Neural crest cell (in vitro differentiated cells): Measurements from ENCODE around the gene TTLL10. TPM values are rescaled to one million over a fixed set of nuclear protein-coding genes. Genes with fewer than 3 reads are reported as not detected.
"Not testable (repeated sequence)": the region's sequence is repeated elsewhere in the genome, so short reads cannot be mapped to it uniquely, and the experiment has no call there.

ENCODE experiments used
- DNase-seq: peaks from one replicate; pipeline ENCODE4 v3.0.0; 2021; ENCODE audit warnings: low read depth, mixed read lengths, low spot score
- H3K27ac Mint-ChIP-seq: one replicate; pipeline ENCODE4 v1.8.0; 2021; ENCODE audit warnings: mild to moderate bottlenecking, mixed read lengths; ENCODE audit not compliant: unreplicated experiment
- H3K27me3 Mint-ChIP-seq: 2 replicates; pipeline ENCODE4 v1.8.0; 2021; ENCODE audit warnings: low read depth, mild to moderate bottlenecking, mixed read lengths
- H3K36me3 Mint-ChIP-seq: 2 replicates; pipeline ENCODE4 v1.8.0; 2021; ENCODE audit warnings: low read depth, mild to moderate bottlenecking, mixed read lengths
- H3K4me1 Mint-ChIP-seq: 2 replicates; pipeline ENCODE4 v1.8.0; 2021; ENCODE audit warnings: mixed read lengths
- H3K4me3 Mint-ChIP-seq: one replicate; pipeline ENCODE4 v1.8.0; 2021; ENCODE audit warnings: mild to moderate bottlenecking, mixed read lengths
- H3K9me3 Mint-ChIP-seq: 2 replicates; pipeline ENCODE4 v1.8.0; 2021; ENCODE audit warnings: mixed read lengths
- CTCF ChIP-seq: fragments of 200-600 bp; sonication (generic); conservative IDR thresholded peaks from 2 replicates; pipeline ENCODE4 v1.5.0; 2021; ENCODE audit warnings: antibody characterized with exemption, mild to moderate bottlenecking
- total RNA-seq: library from RNA; stranded (reverse); gene quantifications from 2 replicates; pipeline ENCODE4 v1.2.1, GENCODE V29; 2021

TTLL10 gene
- total RNA-seq, 1 donor from 2014 or later: not detected

GRCh38 chr1:1175221-1176062, 1.8 kb downstream of the TTLL10 start:
- Mint-ChIP-seq H3K27ac (no peak overlapping the region), H3K4me1 (peaks cover 6% of the 10 kb centered on the region), H3K36me3 (no peaks in the 10 kb centered on the region), H3K27me3 (peaks cover 29% of the 10 kb centered on the region), H3K4me3 (no peak overlapping the region), H3K9me3 (no peaks in the 10 kb centered on the region)
- TF ChIP-seq CTCF: no peak
- DNase-seq: no peak

GRCh38 chr1:1176063-1176761, 2.5 kb downstream of the TTLL10 start:
- H3K4me3 Mint-ChIP-seq, H3K9me3 Mint-ChIP-seq, H3K36me3 Mint-ChIP-seq, H3K27ac Mint-ChIP-seq, DNase-seq, H3K4me1 Mint-ChIP-seq: not testable (repeated sequence)
- H3K27me3 Mint-ChIP-seq: peaks cover 29% of the 10 kb centered on the region

- Mint-ChIP-seq H3K36me3 (no peaks in the 10 kb centered on the region), H3K4me3 (no peak overlapping the region), H3K27ac (no peak overlapping the region), H3K27me3 (peaks cover 29% of the 10 kb centered on the region), H3K4me1 (peaks cover 11% of the 10 kb centered on the region), H3K9me3 (no peaks in the 10 kb centered on the region)
- DNase-seq: no peak
- TF ChIP-seq CTCF: no peak
These were observed 3.3 kb downstream of the TTLL10 start for GRCh38 chr1:1176931-1177330.

GRCh38 chr1:1177452-1178206, 3.9 kb downstream of the TTLL10 start:
- Mint-ChIP-seq H3K27ac (no peak overlapping the region), H3K4me1 (peaks cover 11% of the 10 kb centered on the region), H3K27me3 (peaks cover 29% of the 10 kb centered on the region), H3K9me3 (no peaks in the 10 kb centered on the region), H3K4me3 (no peak overlapping the region), H3K36me3 (no peaks in the 10 kb centered on the region)
- TF ChIP-seq CTCF: no peak
- DNase-seq: no peak

GRCh38 chr1:1178794-1179331, 5.2 kb downstream of the TTLL10 start:
- H3K9me3 Mint-ChIP-seq: no peaks in the 10 kb centered on the region
- H3K36me3 Mint-ChIP-seq: no peaks in the 10 kb centered on the region
- H3K27ac Mint-ChIP-seq: no peak overlapping the region
- no peak for DNase-seq
- H3K27me3 Mint-ChIP-seq: peaks cover 29% of the 10 kb centered on the region
- no peak overlapping the region for H3K4me3 Mint-ChIP-seq
- TF ChIP-seq CTCF: no peak
- H3K4me1 Mint-ChIP-seq: peaks cover 11% of the 10 kb centered on the region
